Mesenchymal stem cell (in vitro differentiated cells and primary cell): Measurements from ENCODE around the gene CLN6.

Experiments used
- DNase-seq: peaks from one replicate; pipeline ENCODE4 v3.0.0-alpha.2; 2013
- H2AFZ ChIP-seq: one replicate; pipeline ENCODE4 v1.6.1; 2013; ENCODE audit warnings: low read depth, mild to moderate bottlenecking, control low read depth, inconsistent platforms, low read length, moderate library complexity
- H2AK5ac ChIP-seq: 2 replicates; pipeline ENCODE4 v1.6.1; 2013; ENCODE audit warnings: low read length, moderate library complexity, mild to moderate bottlenecking, inconsistent platforms; ENCODE audit not compliant: severe bottlenecking
- H2BK120ac ChIP-seq: one replicate; pipeline ENCODE4 v1.6.1; 2013; ENCODE audit warnings: low read depth, mild to moderate bottlenecking, inconsistent platforms, low read length, moderate library complexity
- H2BK12ac ChIP-seq, 2 experiments: one replicate each; pipeline ENCODE4 v1.6.1; 2013; ENCODE audit warnings: inconsistent platforms in 2 of 2, low read length in 2 of 2, mild to moderate bottlenecking in 2 of 2, moderate library complexity in 2 of 2, control low read depth in 1 of 2
- H2BK15ac ChIP-seq: one replicate; pipeline ENCODE4 v1.6.1; 2013; ENCODE audit warnings: mild to moderate bottlenecking, low read depth, inconsistent platforms; ENCODE audit not compliant: poor library complexity, severe bottlenecking
- H2BK5ac ChIP-seq: 2 replicates; pipeline ENCODE4 v1.6.1; 2013; ENCODE audit warnings: low read depth, mild to moderate bottlenecking, low read length, control low read depth, inconsistent platforms; ENCODE audit not compliant: poor library complexity, severe bottlenecking
- H3K14ac ChIP-seq, 2 experiments: one replicate each; pipeline ENCODE4 v1.6.1; 2013; ENCODE audit warnings: inconsistent platforms in 2 of 2, low read length in 2 of 2, control low read depth in 1 of 2, mild to moderate bottlenecking in 1 of 2, moderate library complexity in 1 of 2
- H3K18ac ChIP-seq, 2 experiments: one replicate each; pipeline ENCODE4 v1.6.1; 2013; ENCODE audit warnings: inconsistent platforms in 2 of 2, low read length in 2 of 2, control low read depth in 1 of 2, low read depth in 1 of 2, mild to moderate bottlenecking in 1 of 2
- H3K23ac ChIP-seq, 2 experiments: one replicate each; pipeline ENCODE4 v1.6.1; 2013; ENCODE audit warnings: inconsistent platforms in 2 of 2, low read length in 2 of 2, mild to moderate bottlenecking in 2 of 2, moderate library complexity in 2 of 2, control low read depth in 1 of 2
- H3K27ac ChIP-seq: 2 replicates; pipeline ENCODE4 v1.5.1; 2013; ENCODE audit warnings: mild to moderate bottlenecking, moderate library complexity, low read length, control low read depth, inconsistent platforms; ENCODE audit not compliant: poor library complexity, severe bottlenecking
- H3K27me3 ChIP-seq, 2 experiments: 2 replicates each; pipeline versions ENCODE4 v1.6.1 to v1.7.0; 2013; ENCODE audit warnings: low read length in 2 of 2, mild to moderate bottlenecking in 2 of 2, moderate library complexity in 2 of 2, control low read depth in 1 of 2, inconsistent platforms in 1 of 2; ENCODE audit not compliant: control insufficient read depth in 1 of 2, insufficient read depth in 1 of 2
- H3K36me3 ChIP-seq, 2 experiments: 2 replicates each; pipeline versions ENCODE4 v1.6.1 to v1.7.0; 2013; ENCODE audit warnings: low read length in 2 of 2, control low read depth in 1 of 2, inconsistent platforms in 1 of 2, low read depth in 1 of 2, mild to moderate bottlenecking in 1 of 2; ENCODE audit not compliant: insufficient read depth in 2 of 2, control insufficient read depth in 1 of 2
- H3K4ac ChIP-seq, 2 experiments: one replicate each; pipeline ENCODE4 v1.6.1; 2013; ENCODE audit warnings: inconsistent platforms in 2 of 2, low read length in 2 of 2, mild to moderate bottlenecking in 2 of 2, moderate library complexity in 2 of 2, control low read depth in 1 of 2, low read depth in 1 of 2
- H3K4me1 ChIP-seq: 2 replicates; pipeline ENCODE4 v1.6.1; 2013; ENCODE audit warnings: low read depth, low read length, control low read depth; ENCODE audit not compliant: control insufficient read depth, insufficient read depth
- H3K4me2 ChIP-seq: 2 replicates; pipeline ENCODE4 v1.6.1; 2013; ENCODE audit warnings: low read length, mild to moderate bottlenecking, inconsistent platforms; ENCODE audit not compliant: poor library complexity, severe bottlenecking
- H3K4me3 ChIP-seq, 2 experiments: 2 replicates each; pipeline versions ENCODE4 v1.5.1 to v1.7.0; 2013; ENCODE audit warnings: low read length in 2 of 2, mild to moderate bottlenecking in 2 of 2, control low read depth in 1 of 2, low read depth in 1 of 2; ENCODE audit not compliant: insufficient read depth in 1 of 2
- H3K79me1 ChIP-seq: replicated peaks from 2 replicates; pipeline ENCODE4 v1.6.1; 2013; ENCODE audit warnings: mild to moderate bottlenecking, control low read depth, low read length, inconsistent platforms; ENCODE audit not compliant: poor library complexity, severe bottlenecking
- H3K9ac ChIP-seq: 2 replicates; pipeline ENCODE4 v1.7.0; 2013; ENCODE audit warnings: mild to moderate bottlenecking, low read length, moderate library complexity
- H3K9me3 ChIP-seq: 2 replicates; pipeline ENCODE4 v1.7.0; 2013; ENCODE audit warnings: mild to moderate bottlenecking, low read length; ENCODE audit not compliant: control insufficient read depth
- H4K8ac ChIP-seq: one replicate; pipeline ENCODE4 v1.6.1; 2013; ENCODE audit warnings: inconsistent platforms, mild to moderate bottlenecking, low read length, moderate library complexity
- H4K91ac ChIP-seq: one replicate; pipeline ENCODE4 v1.6.1; 2013; ENCODE audit warnings: mild to moderate bottlenecking, low read length, inconsistent platforms
- WGBS: methylation state at CpG from one replicate; pipeline ENCODE4 v1.1.7; 2013; ENCODE audit warnings: mixed read lengths; 5-methylcytosine and 5-hydroxymethylcytosine counted together

The CLN6 gene

DNA sequence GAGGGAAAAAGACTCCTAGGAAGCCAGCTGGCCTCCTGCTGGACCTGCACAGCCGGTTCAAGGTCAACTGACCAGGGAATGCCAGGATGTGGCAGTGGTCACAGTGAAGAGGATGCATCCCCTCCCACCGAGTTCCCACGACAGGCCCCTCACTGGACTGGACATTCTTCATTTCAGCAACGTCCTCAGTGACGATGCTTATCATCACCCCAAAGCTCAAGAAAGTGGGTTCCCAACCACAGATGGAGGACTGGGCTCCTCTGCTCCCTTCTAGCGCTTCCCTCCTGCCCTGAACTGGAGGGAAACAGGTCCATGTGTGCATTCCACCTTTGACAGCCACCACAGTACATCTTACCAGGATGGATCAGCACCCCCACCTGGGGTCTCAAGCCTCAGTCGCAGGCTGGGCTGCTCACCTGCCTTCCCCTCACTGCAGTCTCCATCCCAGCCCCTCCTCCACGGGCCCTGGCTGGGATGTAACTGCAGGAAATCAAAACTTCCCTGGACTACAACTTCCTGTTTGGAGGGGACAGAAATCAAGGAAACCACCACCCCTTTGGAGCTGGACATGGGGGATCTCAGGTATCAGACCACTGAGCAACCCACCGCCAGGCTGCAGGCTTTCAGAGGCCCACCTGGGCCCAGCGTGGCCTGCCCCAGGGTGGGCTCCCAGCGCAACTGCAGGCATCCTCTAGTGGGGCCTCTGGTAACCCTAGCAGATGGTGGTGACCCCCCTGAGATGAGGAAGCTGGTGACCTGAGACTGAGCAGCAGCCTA is 31.7 kb downstream of the CLN6 start:
- Histone ChIP-seq H3K18ac (no peak overlapping the region), H4K8ac (peak overlapping the region; percentile 61), H4K91ac (no peak overlapping the region), H3K4me2 (no peak overlapping the region), H3K27ac (no peak overlapping the region), H3K27me3 (no peaks in the 10 kb centered on the region), H3K4me3 (no peak overlapping the region), H2BK12ac (no peak overlapping the region), H3K4me1 (peaks cover 7% of the 10 kb centered on the region), H2BK5ac (no peak overlapping the region), H3K79me1 (peaks cover 19% of the 10 kb centered on the region), H3K9me3 (no peaks in the 10 kb centered on the region), H3K4ac (no peak overlapping the region), H2AK5ac (no peak overlapping the region), H3K23ac (no peak overlapping the region), H2BK120ac (no peak overlapping the region), H2AFZ (no peak overlapping the region), H3K9ac (no peak overlapping the region), H3K36me3 (peaks cover 19 to 29% of the 10 kb centered on the region in 2 experiments), H3K14ac (no peak overlapping the region), H2BK15ac (no peak overlapping the region)
- WGBS, result 93% methylated on average over 11 of the region's 11 CpGs
- DNase-seq, result no peak

DNA sequence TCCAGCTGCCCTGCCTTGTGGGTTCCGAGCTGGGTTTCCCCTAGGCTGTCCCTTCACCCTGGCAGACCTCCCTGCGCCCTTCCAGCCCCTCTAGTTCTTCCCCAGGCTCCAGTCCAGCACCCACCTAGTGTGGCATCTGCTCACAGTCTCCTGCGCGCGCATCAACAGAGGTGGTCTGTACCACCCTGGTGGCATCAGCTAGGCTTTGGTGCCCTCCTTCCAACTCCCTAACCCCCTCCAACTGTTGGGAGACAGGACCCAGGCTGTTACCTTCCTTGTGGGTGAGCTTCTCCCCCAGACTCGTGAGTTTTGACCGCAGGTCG is 32.4 kb downstream of the CLN6 start:
- Histone ChIP-seq H2BK120ac (no peak overlapping the region), H3K9ac (no peak overlapping the region), H3K18ac (no peak overlapping the region), H3K4me3 (no peak overlapping the region), H3K27ac (no peak overlapping the region), H3K27me3 (no peaks in the 10 kb centered on the region), H2AFZ (no peak overlapping the region), H4K8ac (no peak overlapping the region), H2AK5ac (no peak overlapping the region), H2BK12ac (no peak overlapping the region), H2BK5ac (no peak overlapping the region), H3K9me3 (no peaks in the 10 kb centered on the region), H3K4me1 (peaks cover 7% of the 10 kb centered on the region), H3K4me2 (no peak overlapping the region), H4K91ac (no peak overlapping the region), H3K79me1 (peaks cover 21% of the 10 kb centered on the region), H3K36me3 (peaks cover 27 to 36% of the 10 kb centered on the region in 2 experiments), H3K4ac (no peak overlapping the region), H2BK15ac (no peak overlapping the region), H3K23ac (no peak overlapping the region), H3K14ac (no peak overlapping the region)
- no peak for DNase-seq
- WGBS, result 95% methylated on average over 8 of the region's 8 CpGs

DNA sequence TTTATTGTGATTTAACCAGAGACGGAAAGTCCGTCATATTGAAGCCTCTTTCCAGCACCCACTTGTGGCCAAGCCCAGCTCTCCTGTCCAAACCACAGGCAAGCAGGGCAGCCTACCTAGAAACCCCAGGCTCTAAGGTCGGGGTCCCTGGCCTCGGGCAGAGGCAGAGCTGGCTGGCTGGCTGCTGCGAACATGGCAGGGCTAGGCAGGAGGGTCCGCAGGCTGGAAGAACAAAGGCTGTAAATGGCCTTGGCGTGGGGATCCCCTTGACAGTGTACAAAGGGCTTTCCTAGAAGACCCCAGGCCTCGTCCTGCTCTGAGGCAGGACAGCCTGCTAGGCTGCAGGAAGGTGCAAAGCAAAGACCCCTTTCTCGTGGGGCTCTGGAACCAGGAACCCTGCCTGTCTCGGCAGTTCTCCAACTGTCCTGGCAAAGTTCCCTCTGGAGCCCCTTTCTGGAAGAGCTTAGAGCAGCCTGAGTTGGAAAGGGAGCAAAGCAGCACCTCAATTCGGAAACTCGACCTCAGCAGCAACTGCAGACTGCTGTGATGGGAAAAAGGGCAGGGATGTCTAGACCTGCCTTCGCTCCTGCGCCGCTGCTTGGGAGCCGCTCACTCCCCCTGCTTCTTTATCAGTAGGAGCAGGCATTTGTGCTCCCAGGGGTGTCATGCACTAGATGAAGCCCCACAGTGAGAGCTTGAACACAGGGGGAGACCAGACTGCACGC is 32.9 kb downstream of the CLN6 start:
- no peak overlapping the region for H2AFZ ChIP-seq
- H2BK12ac ChIP-seq, result no peak overlapping the region
- no peak overlapping the region for H4K8ac ChIP-seq
- H3K4me2 ChIP-seq, result no peak overlapping the region
- no peak overlapping the region for H3K4me3 ChIP-seq
- peaks cover 5% of the 10 kb centered on the region for H3K4me1 ChIP-seq
- H3K27me3 ChIP-seq, result no peaks in the 10 kb centered on the region
- no peak overlapping the region for H3K9ac ChIP-seq
- H3K27ac ChIP-seq, result no peak overlapping the region
- no peaks in the 10 kb centered on the region for H3K9me3 ChIP-seq
- H3K36me3 ChIP-seq, result peaks cover 32 to 39% of the 10 kb centered on the region in 2 experiments
- H2AK5ac ChIP-seq, result no peak overlapping the region
- 97% methylated on average over 17 of the region's 17 CpGs for WGBS
- H3K18ac ChIP-seq, result no peak overlapping the region
- H4K91ac ChIP-seq, result no peak overlapping the region
- H2BK5ac ChIP-seq, result no peak overlapping the region
- H3K14ac ChIP-seq, result no peak overlapping the region
- H3K4ac ChIP-seq, result no peak overlapping the region
- H3K79me1 ChIP-seq, result peaks cover 22% of the 10 kb centered on the region
- no peak overlapping the region for H2BK15ac ChIP-seq
- no peak overlapping the region for H2BK120ac ChIP-seq
- no peak for DNase-seq
- no peak overlapping the region for H3K23ac ChIP-seq

DNA sequence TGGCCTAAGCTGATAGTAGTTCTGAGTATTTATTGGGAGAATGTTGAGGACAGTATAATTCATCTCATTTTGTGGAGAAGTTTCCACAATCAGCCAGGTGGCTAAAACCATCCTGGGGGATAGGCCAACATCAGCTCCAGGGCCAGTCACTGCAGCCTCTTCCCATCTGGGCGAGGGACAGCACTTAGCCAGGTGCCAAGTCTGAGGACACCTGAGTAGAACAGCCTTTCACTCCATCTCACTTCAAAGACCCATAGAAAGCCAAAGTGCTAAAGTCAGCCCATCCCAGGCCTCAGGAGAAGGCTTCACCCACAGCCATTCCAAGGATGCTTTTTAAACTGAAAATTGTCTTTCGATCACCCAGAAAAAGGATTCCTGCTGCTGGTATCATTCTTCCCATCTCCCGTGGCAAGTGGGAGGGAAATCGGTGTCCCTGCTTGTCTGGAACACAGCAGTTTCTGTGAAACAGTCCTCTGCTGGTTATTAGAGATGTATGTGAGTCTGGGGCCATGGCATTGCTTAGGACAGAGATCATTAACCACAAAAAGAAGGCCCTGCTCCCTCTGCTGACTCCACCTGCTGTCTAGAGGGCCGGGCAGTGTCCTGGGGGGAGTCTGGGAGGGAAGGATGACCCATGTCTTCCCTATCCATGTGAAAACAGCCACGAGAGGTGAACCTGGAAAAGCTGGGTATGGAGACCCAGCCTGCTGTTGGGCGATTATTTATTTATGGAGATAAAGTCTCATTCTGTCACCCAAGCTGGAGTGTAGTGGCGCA is 34.0 kb downstream of the CLN6 start:
- no peak overlapping the region for H3K18ac ChIP-seq
- WGBS, result 93% methylated on average over 8 of the region's 8 CpGs
- H4K8ac ChIP-seq, result peak overlapping the region; percentile 47
- H3K23ac ChIP-seq, result no peak overlapping the region
- no peak overlapping the region for H2BK15ac ChIP-seq
- no peak overlapping the region for H2BK12ac ChIP-seq
- H2BK5ac ChIP-seq, result no peak overlapping the region
- no peaks in the 10 kb centered on the region for H3K27me3 ChIP-seq
- no peak overlapping the region for H3K4ac ChIP-seq
- peaks cover 39 to 41% of the 10 kb centered on the region in 2 experiments for H3K36me3 ChIP-seq
- no peak overlapping the region for H3K9ac ChIP-seq
- no peak overlapping the region for H2BK120ac ChIP-seq
- no peak overlapping the region for H3K4me2 ChIP-seq
- no peak overlapping the region for H2AFZ ChIP-seq
- DNase-seq, result no peak
- H3K27ac ChIP-seq, result no peak overlapping the region
- peaks cover 1% of the 10 kb centered on the region for H3K4me1 ChIP-seq
- no peak overlapping the region for H3K14ac ChIP-seq
- no peak overlapping the region for H4K91ac ChIP-seq
- H3K4me3 ChIP-seq, result no peak overlapping the region
- H3K79me1 ChIP-seq, result peaks cover 15% of the 10 kb centered on the region
- H3K9me3 ChIP-seq, result no peaks in the 10 kb centered on the region
- H2AK5ac ChIP-seq, result no peak overlapping the region
